ENCODE results near the gene RAB20. TPM values are rescaled to one million over a fixed set of nuclear protein-coding genes. Genes with fewer than 3 reads are reported as not detected.

The RAB20 gene
- total RNA-seq, 2 experiments from 2014 or later = 10.7 to 10.9 TPM

DNA sequence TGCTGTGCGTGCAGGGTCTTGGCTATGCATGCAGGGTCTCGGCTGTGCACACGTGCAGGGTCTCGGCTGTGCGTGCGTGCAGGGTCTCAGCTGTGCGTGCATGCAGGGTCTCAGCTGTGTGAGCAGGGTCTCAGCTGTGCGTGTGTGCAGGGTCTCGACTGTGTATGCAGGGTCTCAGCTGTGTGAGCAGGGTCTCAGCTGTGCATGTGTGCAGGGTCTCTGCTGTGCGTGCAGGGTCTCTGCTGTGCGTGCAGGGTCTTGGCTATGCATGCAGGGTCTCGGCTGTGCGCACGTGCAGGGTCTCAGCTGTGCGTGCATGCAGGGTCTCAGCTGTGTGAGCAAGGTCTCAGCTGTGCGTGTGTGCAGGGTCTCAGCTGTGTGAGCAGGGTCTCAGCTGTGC, 42.5 kb downstream of the RAB20 start:
- DNase-seq = no peak
- no peak overlapping the region for H3K4me3 Mint-ChIP-seq
- no peak overlapping the region for H3K27ac Mint-ChIP-seq
- peaks cover 3% of the 10 kb centered on the region for H3K27me3 Mint-ChIP-seq
- H3K4me1 Mint-ChIP-seq = peaks cover 14% of the 10 kb centered on the region
- no peaks in the 10 kb centered on the region for H3K9me3 Mint-ChIP-seq
- H3K36me3 Mint-ChIP-seq = peaks cover 3% of the 10 kb centered on the region

- Mint-ChIP-seq H3K36me3 (peaks cover 3% of the 10 kb centered on the region), H3K27ac (no peak overlapping the region), H3K4me1 (peaks cover 14% of the 10 kb centered on the region), H3K27me3 (peaks cover 3% of the 10 kb centered on the region), H3K9me3 (no peaks in the 10 kb centered on the region), H3K4me3 (no peak overlapping the region)
- no peak for DNase-seq
These were observed 43.0 kb downstream of the RAB20 start for GRCh38 chr13:110518571-110518970.

- peaks cover 3% of the 10 kb centered on the region for H3K36me3 Mint-ChIP-seq
- no peak overlapping the region for H3K4me3 Mint-ChIP-seq
- H3K27me3 Mint-ChIP-seq = peaks cover 3% of the 10 kb centered on the region
- H3K27ac Mint-ChIP-seq = no peak overlapping the region
- DNase-seq = no peak
- H3K9me3 Mint-ChIP-seq = no peaks in the 10 kb centered on the region
- H3K4me1 Mint-ChIP-seq = peaks cover 14% of the 10 kb centered on the region
These were observed 43.3 kb downstream of the RAB20 start for GRCh38 chr13:110518226-110518525.

- DNase-seq = no peak
- Mint-ChIP-seq H3K4me1 (peaks cover 14% of the 10 kb centered on the region), H3K36me3 (peaks cover 3% of the 10 kb centered on the region), H3K27ac (no peak overlapping the region), H3K4me3 (no peak overlapping the region), H3K27me3 (peaks cover 3% of the 10 kb centered on the region), H3K9me3 (no peaks in the 10 kb centered on the region)
These were observed 43.9 kb downstream of the RAB20 start for GRCh38 chr13:110517505-110518225.

GRCh38 chr13:110516500-110516899, 45.0 kb downstream of the RAB20 start:
- H3K4me3 Mint-ChIP-seq = no peak overlapping the region
- peaks cover 3% of the 10 kb centered on the region for H3K27me3 Mint-ChIP-seq
- peaks cover 3% of the 10 kb centered on the region for H3K36me3 Mint-ChIP-seq
- no peak for DNase-seq
- no peaks in the 10 kb centered on the region for H3K9me3 Mint-ChIP-seq
- no peak overlapping the region for H3K27ac Mint-ChIP-seq
- peaks cover 14% of the 10 kb centered on the region for H3K4me1 Mint-ChIP-seq

DNA sequence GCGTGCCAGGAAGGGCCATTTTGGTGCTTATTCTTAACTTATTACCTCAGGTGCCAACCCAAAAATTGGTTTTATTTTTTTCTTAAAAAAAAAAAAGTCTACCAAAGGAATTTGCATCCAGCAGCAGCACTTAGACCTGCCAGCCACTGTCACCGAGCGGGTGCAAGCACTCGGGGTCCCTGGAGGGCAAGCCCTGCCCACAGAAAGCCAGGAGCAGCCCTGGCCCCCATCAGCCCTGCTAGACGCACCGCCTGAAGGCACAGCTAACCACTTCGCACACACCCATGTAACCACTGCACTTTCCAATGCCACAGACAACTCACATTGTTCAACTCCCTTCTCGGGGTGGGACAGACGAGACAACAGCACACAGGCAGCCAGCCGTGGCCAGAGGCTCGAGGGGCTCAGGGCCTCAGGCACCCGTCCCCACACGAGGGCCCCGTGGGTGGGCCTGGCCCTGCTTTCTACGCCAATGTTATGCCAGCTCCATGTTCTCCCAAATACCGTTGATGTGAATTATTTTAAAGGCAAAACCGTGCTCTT, 49.3 kb downstream of the RAB20 start:
- no peak for DNase-seq
- Mint-ChIP-seq H3K27ac (no peak overlapping the region), H3K4me3 (no peak overlapping the region), H3K27me3 (peaks cover 2% of the 10 kb centered on the region), H3K9me3 (no peaks in the 10 kb centered on the region), H3K4me1 (peaks cover 12% of the 10 kb centered on the region), H3K36me3 (no peaks in the 10 kb centered on the region)

GRCh38 chr13:110511509-110512181, 49.9 kb downstream of the RAB20 start:
- H3K27ac Mint-ChIP-seq = no peak overlapping the region

GRCh38 chr13:110509971-110510786, 51.3 kb downstream of the RAB20 start:
- DNase-seq = no peak
- no peaks in the 10 kb centered on the region for H3K27me3 Mint-ChIP-seq
- H3K9me3 Mint-ChIP-seq = no peaks in the 10 kb centered on the region
- peaks cover 7% of the 10 kb centered on the region for H3K4me1 Mint-ChIP-seq
- no peak overlapping the region for H3K27ac Mint-ChIP-seq
- no peak overlapping the region for H3K4me3 Mint-ChIP-seq
- no peaks in the 10 kb centered on the region for H3K36me3 Mint-ChIP-seq

More at GRCh38 chr13:110511509-110512181, 49.9 kb downstream of the RAB20 start:
- no peak overlapping the region for H3K4me3 Mint-ChIP-seq
- DNase-seq = no peak
- no peaks in the 10 kb centered on the region for H3K36me3 Mint-ChIP-seq
- H3K27me3 Mint-ChIP-seq = no peaks in the 10 kb centered on the region
- peaks cover 12% of the 10 kb centered on the region for H3K4me1 Mint-ChIP-seq
- H3K9me3 Mint-ChIP-seq = no peaks in the 10 kb centered on the region

GRCh38 chr13:110509478-110509926, 52.0 kb downstream of the RAB20 start:
- no peak overlapping the region for H3K4me3 Mint-ChIP-seq
- no peak overlapping the region for H3K27ac Mint-ChIP-seq
- DNase-seq = no peak
- H3K9me3 Mint-ChIP-seq = no peaks in the 10 kb centered on the region
- no peaks in the 10 kb centered on the region for H3K27me3 Mint-ChIP-seq
- H3K36me3 Mint-ChIP-seq = no peaks in the 10 kb centered on the region
- H3K4me1 Mint-ChIP-seq = peaks cover 2% of the 10 kb centered on the region

- Mint-ChIP-seq H3K9me3 (no peaks in the 10 kb centered on the region), H3K27me3 (no peaks in the 10 kb centered on the region), H3K4me3 (no peak overlapping the region), H3K27ac (no peak overlapping the region), H3K4me1 (peaks cover 2% of the 10 kb centered on the region), H3K36me3 (no peaks in the 10 kb centered on the region)
- DNase-seq = no peak
These were observed 53.7 kb downstream of the RAB20 start for GRCh38 chr13:110507678-110508381.

DNA sequence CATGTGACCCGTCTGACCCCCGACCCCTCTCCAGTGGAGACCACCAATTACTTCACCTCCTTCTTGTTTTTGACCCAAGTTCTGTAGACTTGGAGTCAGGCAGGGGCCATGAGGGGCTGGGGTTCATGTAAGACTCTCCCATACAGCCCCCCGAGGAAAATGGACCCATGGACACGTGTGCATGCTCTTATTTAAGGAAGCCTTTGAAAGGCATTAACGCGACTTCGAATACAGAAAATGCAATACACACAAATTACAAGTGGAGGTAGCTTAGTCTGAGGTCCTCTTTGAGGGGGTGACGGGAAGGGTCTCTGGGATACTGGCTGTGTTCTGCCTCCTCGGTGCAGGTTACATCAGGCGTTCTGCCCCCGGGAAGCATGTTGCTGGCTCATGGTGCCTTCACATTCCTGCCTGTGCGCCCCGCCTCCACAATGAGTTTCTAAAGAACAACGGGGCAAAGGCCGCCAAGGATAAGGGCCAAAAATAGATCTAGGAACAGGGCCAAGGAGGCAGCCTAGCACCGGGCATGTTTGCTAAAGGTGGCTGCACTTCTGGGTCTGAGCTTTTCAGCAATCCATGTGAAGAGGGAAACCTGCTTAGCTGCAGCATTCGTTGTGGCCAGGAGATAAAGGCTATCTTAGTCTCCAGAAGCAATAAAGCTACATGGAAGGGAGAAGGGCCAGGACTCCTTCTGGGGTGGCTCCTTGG, 54.5 kb downstream of the RAB20 start:
- DNase-seq = no peak
- no peak overlapping the region for H3K27ac Mint-ChIP-seq
- no peaks in the 10 kb centered on the region for H3K9me3 Mint-ChIP-seq
- H3K4me1 Mint-ChIP-seq = peaks cover 2% of the 10 kb centered on the region
- no peak overlapping the region for H3K4me3 Mint-ChIP-seq
- H3K27me3 Mint-ChIP-seq = no peaks in the 10 kb centered on the region
- H3K36me3 Mint-ChIP-seq = no peaks in the 10 kb centered on the region

- H3K27me3 Mint-ChIP-seq = no peaks in the 10 kb centered on the region
- no peaks in the 10 kb centered on the region for H3K9me3 Mint-ChIP-seq
- H3K4me3 Mint-ChIP-seq = no peak overlapping the region
- no peaks in the 10 kb centered on the region for H3K36me3 Mint-ChIP-seq
- H3K4me1 Mint-ChIP-seq = peaks cover 2% of the 10 kb centered on the region
- H3K27ac Mint-ChIP-seq = no peak overlapping the region
- no peak for DNase-seq
These were observed 55.1 kb downstream of the RAB20 start for GRCh38 chr13:110506396-110506795.

DNA sequence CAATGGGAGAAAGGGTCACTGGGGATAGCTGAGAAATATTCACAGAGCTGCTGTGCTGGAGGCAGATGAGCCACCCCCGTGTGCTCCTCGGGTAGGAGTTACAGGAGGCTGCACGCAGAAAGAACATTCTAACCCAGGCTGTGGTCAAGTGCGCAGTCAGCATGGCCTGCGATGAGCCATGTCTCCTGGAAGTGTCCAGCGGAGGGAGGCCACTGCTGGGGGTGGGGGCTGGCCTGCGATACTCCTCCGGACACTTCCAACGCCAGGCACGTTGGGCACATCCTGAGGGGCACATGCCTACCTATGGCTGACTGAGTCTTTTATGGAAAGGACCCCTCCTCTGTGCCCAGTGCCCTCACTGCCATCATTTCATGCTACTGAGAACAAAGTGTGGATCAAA, 55.9 kb downstream of the RAB20 start:
- Mint-ChIP-seq H3K4me1 (peaks cover 2% of the 10 kb centered on the region), H3K9me3 (no peaks in the 10 kb centered on the region), H3K27me3 (no peaks in the 10 kb centered on the region), H3K4me3 (no peak overlapping the region), H3K27ac (no peak overlapping the region), H3K36me3 (no peaks in the 10 kb centered on the region)
- no peak for DNase-seq

DNA sequence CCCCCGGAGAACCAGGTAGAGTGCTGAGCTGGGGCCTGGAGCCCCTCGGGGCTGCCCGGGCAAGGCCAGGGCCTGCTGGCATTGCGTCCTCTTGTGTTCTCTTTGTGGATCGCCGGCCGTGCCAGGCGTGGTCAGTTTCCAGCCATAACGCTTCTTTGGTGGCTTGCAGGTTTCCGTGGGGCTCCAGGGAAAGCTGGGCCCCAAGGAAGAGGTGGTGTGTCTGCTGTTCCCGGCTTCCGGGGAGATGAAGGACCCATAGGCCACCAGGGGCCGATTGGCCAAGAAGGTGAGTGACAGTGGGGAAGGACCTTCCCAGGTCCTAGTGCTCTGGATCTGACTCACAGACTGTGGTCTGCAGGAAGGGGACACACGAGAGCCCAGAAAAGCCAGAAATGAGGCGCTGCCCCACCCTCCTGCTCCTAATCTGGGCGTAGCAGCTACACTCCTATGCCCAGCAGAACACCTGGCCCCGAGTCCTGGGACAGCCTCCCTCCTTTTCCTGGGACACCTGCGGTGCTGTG, 57.5 kb downstream of the RAB20 start:
- no peaks in the 10 kb centered on the region for H3K4me1 Mint-ChIP-seq

More for the DNA sequence above, 57.5 kb downstream of the RAB20 start:
- Mint-ChIP-seq H3K4me3 (no peak overlapping the region), H3K27me3 (no peaks in the 10 kb centered on the region), H3K27ac (no peak overlapping the region), H3K36me3 (no peaks in the 10 kb centered on the region), H3K9me3 (peaks cover 3% of the 10 kb centered on the region)
- no peak for DNase-seq

All from activated naive CD8-positive, alpha-beta T cell treated with anti-CD3 and anti-CD28 coated beads for 36 hours (primary cell).